Neutrophil (primary cell): ENCODE results near the gene ZNF506.
A peak's percentile ranks its signal among the peaks of the same experiment; 100 is the strongest.
"Not testable (repeated sequence)": the region's sequence is repeated elsewhere in the genome, so short reads cannot be mapped to it uniquely, and the experiment has no call there.

ENCODE experiments used
- H3K27ac ChIP-seq: fragments of 200-600 bp; sonication (generic); 2 replicates; pipeline ENCODE4 v1.5.1; 2016; ENCODE audit warnings: mild to moderate bottlenecking, moderate library complexity
- H3K27me3 ChIP-seq: fragments of 200-600 bp; sonication (generic); 2 replicates; pipeline ENCODE4 v1.6.0; 2016; ENCODE audit warnings: mild to moderate bottlenecking
- H3K36me3 ChIP-seq: fragments of 200-600 bp; sonication (generic); 2 replicates; pipeline ENCODE4 v1.5.1; 2017
- H3K4me1 ChIP-seq, 2 experiments: fragments of 200-600 bp in 1 of 2; sonication (generic) in 1 of 2; 1 replicate in 1 of 2; 2 replicates in 1 of 2; pipeline versions ENCODE4 v1.5.1 to v1.6.1; 2013 to 2016; ENCODE audit warnings: low read depth in 1 of 2, low read length in 1 of 2, mild to moderate bottlenecking in 1 of 2, moderate library complexity in 1 of 2; ENCODE audit not compliant: control insufficient read depth in 1 of 2, insufficient read depth in 1 of 2
- H3K4me3 ChIP-seq, 2 experiments: fragments of 200-600 bp in 1 of 2; sonication (generic) in 1 of 2; 1 replicate in 1 of 2; 2 replicates in 1 of 2; pipeline ENCODE4 v1.5.1; 2013 to 2016; ENCODE audit warnings: low read depth in 1 of 2, low read length in 1 of 2, mild to moderate bottlenecking in 1 of 2, moderate library complexity in 1 of 2
- H3K9me3 ChIP-seq: fragments of 200-600 bp; sonication (generic); 2 replicates; pipeline ENCODE4 v1.5.1; 2016
- CTCF ChIP-seq: fragments of 200-600 bp; sonication (generic); IDR thresholded peaks from 2 replicates; pipeline ENCODE4 v1.5.1; 2016; ENCODE audit warnings: antibody characterized with exemption

Gene ZNF506

GRCh38 chr19:19776206-19777008, 45.1 kb downstream of the ZNF506 start:
- Histone ChIP-seq H3K4me3 (peak overlapping the region; percentile 68 to 89), H3K9me3 (no peaks in the 10 kb centered on the region), H3K4me1 (peaks cover 16 to 19% of the 10 kb centered on the region in 2 experiments), H3K27ac (peak overlapping the region; percentile 61), H3K27me3 (no peaks in the 10 kb centered on the region), H3K36me3 (no peaks in the 10 kb centered on the region)
- TF ChIP-seq CTCF = peak; percentile 55

- H3K9me3 ChIP-seq = no peaks in the 10 kb centered on the region
- H3K36me3 ChIP-seq = no peaks in the 10 kb centered on the region
- H3K4me1 ChIP-seq = peaks cover 16 to 19% of the 10 kb centered on the region in 2 experiments
- no peaks in the 10 kb centered on the region for H3K27me3 ChIP-seq
- H3K4me3 ChIP-seq = peak overlapping the region; percentile 68 to 89
- H3K27ac ChIP-seq = peak overlapping the region; percentile 61
- TF ChIP-seq CTCF = no peak
These were observed 45.7 kb downstream of the ZNF506 start for GRCh38 chr19:19775891-19776205.

- no peak for TF ChIP-seq CTCF
- Histone ChIP-seq H3K36me3 (no peaks in the 10 kb centered on the region), H3K4me3 (no peak overlapping the region), H3K9me3 (no peaks in the 10 kb centered on the region), H3K27me3 (no peaks in the 10 kb centered on the region), H3K27ac (no peak overlapping the region), H3K4me1 (peaks cover 16 to 19% of the 10 kb centered on the region in 2 experiments)
These were observed 47.1 kb downstream of the ZNF506 start for GRCh38 chr19:19774354-19775033.

- not testable (repeated sequence) for H3K36me3 ChIP-seq, H3K27ac ChIP-seq, H3K4me3 ChIP-seq, H3K9me3 ChIP-seq, H3K27me3 ChIP-seq
- peaks cover 12 to 13% of the 10 kb centered on the region in 2 experiments for H3K4me1 ChIP-seq
These were observed 49.6 kb downstream of the ZNF506 start for GRCh38 chr19:19771963-19772362.

GRCh38 chr19:19769971-19770370, 51.6 kb downstream of the ZNF506 start:
- not testable (repeated sequence) for H3K36me3 ChIP-seq, H3K9me3 ChIP-seq, H3K27me3 ChIP-seq, H3K4me1 ChIP-seq, H3K4me3 ChIP-seq, H3K27ac ChIP-seq

GRCh38 chr19:19758164-19758563, 63.4 kb downstream of the ZNF506 start:
- peaks cover 5% of the 10 kb centered on the region for H3K9me3 ChIP-seq
- H3K4me3 ChIP-seq = no peak overlapping the region
- H3K27me3 ChIP-seq = no peaks in the 10 kb centered on the region
- no peaks in the 10 kb centered on the region for H3K4me1 ChIP-seq
- H3K27ac ChIP-seq = no peak overlapping the region
- no peak for TF ChIP-seq CTCF
- H3K36me3 ChIP-seq = no peaks in the 10 kb centered on the region
